ENCODE results near the gene SPDYE17. TPM values are rescaled to one million over a fixed set of nuclear protein-coding genes. Genes with fewer than 3 reads are reported as not detected.
A peak's percentile ranks its signal among the peaks of the same experiment; 100 is the strongest.
"Not testable (repeated sequence)": the region's sequence is repeated elsewhere in the genome, so short reads cannot be mapped to it uniquely, and the experiment has no call there.

Gene SPDYE17
- total and polyA plus RNA-seq, 4 donors = not detected

- not testable (repeated sequence) for H3K27me3 ChIP-seq (ENCODE audit: control insufficient read depth, insufficient read depth, low read length); H3K27ac ChIP-seq (ENCODE audit: low read depth, low read length); H3K4me3 ChIP-seq (ENCODE audit: low read depth, low read length); H3K4me1 ChIP-seq (ENCODE audit: control insufficient read depth, insufficient read depth, low read length); DNase-seq (ENCODE audit: low read depth in 4 of 6, low spot score in 6 of 6); H3K9me3 ChIP-seq (ENCODE audit: control insufficient read depth, insufficient read depth, low read length)
- H3K36me3 ChIP-seq (ENCODE audit: control insufficient read depth, insufficient read depth, low read length) = peaks cover 53% of the 10 kb centered on the region
- no CpG with 5 or more reads among the region's 37 CpGs for WGBS (ENCODE audit: insufficient coverage)
Observed at GRCh38 chr7:76999474-77000107, 32.6 kb downstream of the SPDYE17 start.

- not testable (repeated sequence) for H3K4me3 ChIP-seq (ENCODE audit: low read depth, low read length); H3K27ac ChIP-seq (ENCODE audit: low read depth, low read length); H3K4me1 ChIP-seq (ENCODE audit: control insufficient read depth, insufficient read depth, low read length); H3K9me3 ChIP-seq (ENCODE audit: control insufficient read depth, insufficient read depth, low read length); H3K27me3 ChIP-seq (ENCODE audit: control insufficient read depth, insufficient read depth, low read length)
- 60% methylated on average over 3 of the region's 11 CpGs for WGBS (ENCODE audit: insufficient coverage)
- DNase-seq (ENCODE audit: low read depth in 4 of 6, low spot score in 6 of 6) = peak in 2 of 6 donors; percentile 8 to 48
- H3K36me3 ChIP-seq (ENCODE audit: control insufficient read depth, insufficient read depth, low read length) = peaks cover 51% of the 10 kb centered on the region
Observed at GRCh38 chr7:76998764-76999450, 33.3 kb downstream of the SPDYE17 start.

- H3K36me3 ChIP-seq (ENCODE audit: control insufficient read depth, insufficient read depth, low read length) = peaks cover 51% of the 10 kb centered on the region
- no peak for DNase-seq (ENCODE audit: low read depth in 4 of 6, low spot score in 6 of 6)
- WGBS (ENCODE audit: insufficient coverage) = 100% methylated on average over 3 of the region's 3 CpGs
- H3K4me1 ChIP-seq (ENCODE audit: control insufficient read depth, insufficient read depth, low read length) = no peaks in the 10 kb centered on the region
- H3K9me3 ChIP-seq (ENCODE audit: control insufficient read depth, insufficient read depth, low read length) = no peaks in the 10 kb centered on the region
- no peak overlapping the region for H3K27ac ChIP-seq (ENCODE audit: low read depth, low read length)
- H3K4me3 ChIP-seq (ENCODE audit: low read depth, low read length) = no peak overlapping the region
- no peaks in the 10 kb centered on the region for H3K27me3 ChIP-seq (ENCODE audit: control insufficient read depth, insufficient read depth, low read length)
Observed at GRCh38 chr7:76998285-76998589, 33.9 kb downstream of the SPDYE17 start.

- Histone ChIP-seq H3K27me3 (ENCODE audit: control insufficient read depth, insufficient read depth, low read length) (no peaks in the 10 kb centered on the region), H3K27ac (ENCODE audit: low read depth, low read length) (no peak overlapping the region), H3K4me3 (ENCODE audit: low read depth, low read length) (no peak overlapping the region), H3K9me3 (ENCODE audit: control insufficient read depth, insufficient read depth, low read length) (no peaks in the 10 kb centered on the region), H3K36me3 (ENCODE audit: control insufficient read depth, insufficient read depth, low read length) (peaks cover 45% of the 10 kb centered on the region), H3K4me1 (ENCODE audit: control insufficient read depth, insufficient read depth, low read length) (no peaks in the 10 kb centered on the region)
- DNase-seq (ENCODE audit: low read depth in 4 of 6, low spot score in 6 of 6) = no peak
- WGBS (ENCODE audit: insufficient coverage) = 85% methylated on average over 5 of the region's 5 CpGs
Observed at GRCh38 chr7:76997381-76998284, 34.5 kb downstream of the SPDYE17 start.

GRCh38 chr7:76996932-76997331, 35.2 kb downstream of the SPDYE17 start:
- not testable (repeated sequence) for DNase-seq (ENCODE audit: low read depth in 4 of 6, low spot score in 6 of 6); H3K9me3 ChIP-seq (ENCODE audit: control insufficient read depth, insufficient read depth, low read length); H3K4me3 ChIP-seq (ENCODE audit: low read depth, low read length)

GRCh38 chr7:76994286-76994685, 37.9 kb downstream of the SPDYE17 start:
- not testable (repeated sequence) for H3K4me1 ChIP-seq (ENCODE audit: control insufficient read depth, insufficient read depth, low read length); H3K4me3 ChIP-seq (ENCODE audit: low read depth, low read length); H3K27ac ChIP-seq (ENCODE audit: low read depth, low read length); DNase-seq (ENCODE audit: low read depth in 4 of 6, low spot score in 6 of 6); H3K9me3 ChIP-seq (ENCODE audit: control insufficient read depth, insufficient read depth, low read length); H3K27me3 ChIP-seq (ENCODE audit: control insufficient read depth, insufficient read depth, low read length)
- H3K36me3 ChIP-seq (ENCODE audit: control insufficient read depth, insufficient read depth, low read length) = peaks cover 25% of the 10 kb centered on the region
- WGBS (ENCODE audit: insufficient coverage) = no CpG with 5 or more reads among the region's 13 CpGs

More at GRCh38 chr7:76996932-76997331, 35.2 kb downstream of the SPDYE17 start:
- H3K4me1 ChIP-seq (ENCODE audit: control insufficient read depth, insufficient read depth, low read length); H3K27ac ChIP-seq (ENCODE audit: low read depth, low read length); H3K27me3 ChIP-seq (ENCODE audit: control insufficient read depth, insufficient read depth, low read length): not testable (repeated sequence)
- H3K36me3 ChIP-seq (ENCODE audit: control insufficient read depth, insufficient read depth, low read length) = peaks cover 38% of the 10 kb centered on the region

GRCh38 chr7:76993831-76994230, 38.3 kb downstream of the SPDYE17 start:
- not testable (repeated sequence) for H3K9me3 ChIP-seq (ENCODE audit: control insufficient read depth, insufficient read depth, low read length); H3K4me1 ChIP-seq (ENCODE audit: control insufficient read depth, insufficient read depth, low read length); H3K4me3 ChIP-seq (ENCODE audit: low read depth, low read length); DNase-seq (ENCODE audit: low read depth in 4 of 6, low spot score in 6 of 6); H3K27ac ChIP-seq (ENCODE audit: low read depth, low read length); H3K27me3 ChIP-seq (ENCODE audit: control insufficient read depth, insufficient read depth, low read length)
- peaks cover 25% of the 10 kb centered on the region for H3K36me3 ChIP-seq (ENCODE audit: control insufficient read depth, insufficient read depth, low read length)
- WGBS (ENCODE audit: insufficient coverage) = 87% methylated on average over 13 of the region's 19 CpGs

- not testable (repeated sequence) for H3K4me1 ChIP-seq (ENCODE audit: control insufficient read depth, insufficient read depth, low read length); H3K4me3 ChIP-seq (ENCODE audit: low read depth, low read length); H3K27me3 ChIP-seq (ENCODE audit: control insufficient read depth, insufficient read depth, low read length); H3K9me3 ChIP-seq (ENCODE audit: control insufficient read depth, insufficient read depth, low read length); DNase-seq (ENCODE audit: low read depth in 4 of 6, low spot score in 6 of 6); H3K27ac ChIP-seq (ENCODE audit: low read depth, low read length)
- H3K36me3 ChIP-seq (ENCODE audit: control insufficient read depth, insufficient read depth, low read length) = peaks cover 15% of the 10 kb centered on the region
- 92% methylated on average over 4 of the region's 7 CpGs for WGBS (ENCODE audit: insufficient coverage)
Observed at GRCh38 chr7:76992871-76993270, 39.3 kb downstream of the SPDYE17 start.

GRCh38 chr7:76992204-76992603, 40.0 kb downstream of the SPDYE17 start:
- not testable (repeated sequence) for H3K9me3 ChIP-seq (ENCODE audit: control insufficient read depth, insufficient read depth, low read length); H3K27me3 ChIP-seq (ENCODE audit: control insufficient read depth, insufficient read depth, low read length); H3K36me3 ChIP-seq (ENCODE audit: control insufficient read depth, insufficient read depth, low read length); DNase-seq (ENCODE audit: low read depth in 4 of 6, low spot score in 6 of 6); H3K27ac ChIP-seq (ENCODE audit: low read depth, low read length); H3K4me3 ChIP-seq (ENCODE audit: low read depth, low read length); H3K4me1 ChIP-seq (ENCODE audit: control insufficient read depth, insufficient read depth, low read length)
- no CpG with 5 or more reads among the region's 18 CpGs for WGBS (ENCODE audit: insufficient coverage)
